ENCODE results near the gene DCAF10. TPM values are rescaled to one million over a fixed set of nuclear protein-coding genes. Genes with fewer than 3 reads are reported as not detected.

The DCAF10 gene
- total and polyA plus RNA-seq, 2 of the 8 experiments (the other 6 are each of a cell fraction or from before 2014, with no cell fraction given): 7.1 to 15.0 TPM

GRCh38 chr9:37787059-37787458, 13.5 kb upstream of the DCAF10 start:
- peaks cover 6 to 24% of the 10 kb centered on the region in 2 experiments; a peak in 3 of 4 replicates for H3K79me2 ChIP-seq (ENCODE audit: control insufficient read depth in 1 of 2, insufficient read depth in 2 of 2, low read length in 2 of 2)
- H3K18ac ChIP-seq (ENCODE audit: extremely low read depth, low read length): no peak overlapping the region
- no peak overlapping the region for H3K14ac ChIP-seq (ENCODE audit: insufficient read length)
- peaks cover 0 to 4% (median 0%) of the 10 kb centered on the region in 4 experiments; a peak in 3 of 7 replicates for H3K4me1 ChIP-seq (replicated peaks in 1 of 4; ENCODE audit: control insufficient read depth in 3 of 4, insufficient read depth in 4 of 4, low read length in 3 of 4)
- H4K8ac ChIP-seq (ENCODE audit: extremely low read depth, insufficient read depth, low read length): peak overlapping the region; percentile 80
- no peak overlapping the region for H2BK20ac ChIP-seq (ENCODE audit: low read length)
- no peak overlapping the region for H2BK12ac ChIP-seq (ENCODE audit: low read depth, low read length)
- POLR2A ChIA-PET (ENCODE audit: partially characterized antibody): interaction anchor here (1.1 kb wide), 1 partner anchor 14 kb away, joined by 3 read pairs; the partner anchor contains the start of gene DCAF10
- H2BK120ac ChIP-seq (replicated peaks; ENCODE audit: low read depth, low read length): no peak overlapping the region
- CTCF ChIA-PET (ENCODE audit: partially characterized antibody): interaction anchor here (0.9 to 1.5 kb wide), 3 partner anchors 11 to 39 kb away, joined by 3 to 5 read pairs (median 4); partner anchors contain the start of gene DCAF10
- no peak overlapping the region for H2AK5ac ChIP-seq (ENCODE audit: low read depth, low read length)
- H3K27ac ChIP-seq (ENCODE audit: low read depth, low read length): no peak overlapping the region
- TF ChIP-seq RAD21 (IDR thresholded peaks at IDR 0.05 in 1 of 2, conservative IDR thresholded peaks at IDR 0.05 in 1 of 2; ENCODE audit: low read depth in 2 of 2, low read length in 2 of 2) (0 out of 4 replicates have a peak, but pooled peaks of 1 of the 2 experiments have one; percentile 15), KDM4A (IDR thresholded peaks at IDR 0.05; ENCODE audit: low read depth, low read length, severe bottlenecking) (no peak)
- TF ChIP-seq, protein P1, sequence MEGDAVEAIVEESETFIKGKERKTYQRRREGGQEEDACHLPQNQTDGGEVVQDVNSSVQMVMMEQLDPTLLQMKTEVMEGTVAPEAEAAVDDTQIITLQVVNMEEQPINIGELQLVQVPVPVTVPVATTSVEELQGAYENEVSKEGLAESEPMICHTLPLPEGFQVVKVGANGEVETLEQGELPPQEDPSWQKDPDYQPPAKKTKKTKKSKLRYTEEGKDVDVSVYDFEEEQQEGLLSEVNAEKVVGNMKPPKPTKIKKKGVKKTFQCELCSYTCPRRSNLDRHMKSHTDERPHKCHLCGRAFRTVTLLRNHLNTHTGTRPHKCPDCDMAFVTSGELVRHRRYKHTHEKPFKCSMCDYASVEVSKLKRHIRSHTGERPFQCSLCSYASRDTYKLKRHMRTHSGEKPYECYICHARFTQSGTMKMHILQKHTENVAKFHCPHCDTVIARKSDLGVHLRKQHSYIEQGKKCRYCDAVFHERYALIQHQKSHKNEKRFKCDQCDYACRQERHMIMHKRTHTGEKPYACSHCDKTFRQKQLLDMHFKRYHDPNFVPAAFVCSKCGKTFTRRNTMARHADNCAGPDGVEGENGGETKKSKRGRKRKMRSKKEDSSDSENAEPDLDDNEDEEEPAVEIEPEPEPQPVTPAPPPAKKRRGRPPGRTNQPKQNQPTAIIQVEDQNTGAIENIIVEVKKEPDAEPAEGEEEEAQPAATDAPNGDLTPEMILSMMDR (IDR thresholded peaks at IDR 0.05; ENCODE audit: control extremely low read depth in 1 of 3, insufficient read depth in 1 of 3, low read depth in 1 of 3, low read length in 3 of 3): peak in 2 of 3 experiments; percentile 8 to 12; a peak in 1 of 4 replicates
- TF ChIP-seq, protein P2, sequence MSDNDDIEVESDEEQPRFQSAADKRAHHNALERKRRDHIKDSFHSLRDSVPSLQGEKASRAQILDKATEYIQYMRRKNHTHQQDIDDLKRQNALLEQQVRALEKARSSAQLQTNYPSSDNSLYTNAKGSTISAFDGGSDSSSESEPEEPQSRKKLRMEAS (IDR thresholded peaks at IDR 0.05): peak; percentile 48
- TF ChIP-seq, protein P3, sequence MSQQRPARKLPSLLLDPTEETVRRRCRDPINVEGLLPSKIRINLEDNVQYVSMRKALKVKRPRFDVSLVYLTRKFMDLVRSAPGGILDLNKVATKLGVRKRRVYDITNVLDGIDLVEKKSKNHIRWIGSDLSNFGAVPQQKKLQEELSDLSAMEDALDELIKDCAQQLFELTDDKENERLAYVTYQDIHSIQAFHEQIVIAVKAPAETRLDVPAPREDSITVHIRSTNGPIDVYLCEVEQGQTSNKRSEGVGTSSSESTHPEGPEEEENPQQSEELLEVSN (IDR thresholded peaks at IDR 0.05): peak; percentile 76
- H2BK15ac ChIP-seq (ENCODE audit: low read length): no peak overlapping the region
- peaks cover 0 to 3% (median 2%) of the 10 kb centered on the region in 4 experiments; a peak in 2 of 7 replicates for H3K27me3 ChIP-seq (replicated peaks in 1 of 4; ENCODE audit: control insufficient read depth in 3 of 4, extremely low read depth in 1 of 4, insufficient read depth in 3 of 4, low read length in 3 of 4)
- no peak overlapping the region for H3K9ac ChIP-seq (replicated peaks in 1 of 4; ENCODE audit: extremely low read depth in 1 of 4, low read depth in 3 of 4, low read length in 3 of 4)
- H3K56ac ChIP-seq (replicated peaks; ENCODE audit: insufficient read length, low read depth, low read length): no peak overlapping the region
- no peak overlapping the region for H3K4me3 ChIP-seq (ENCODE audit: extremely low read depth in 1 of 4, insufficient read depth in 2 of 4, low read depth in 3 of 4, low read length in 4 of 4)
- H4K91ac ChIP-seq (replicated peaks; ENCODE audit: insufficient read length, low read length): no peak overlapping the region
- no peak overlapping the region for H3K4ac ChIP-seq (replicated peaks; ENCODE audit: insufficient read length, low read depth, low read length)
- FAIRE-seq (no peak), DNase-seq (ENCODE audit: low read depth in 1 of 2, low spot score in 2 of 2) (peak in 1 of 2 experiments; percentile 61)
- H3K79me1 ChIP-seq (ENCODE audit: low read depth, low read length): peaks cover 5% of the 10 kb centered on the region
- peak overlapping the region in 1 of 2 experiments; percentile 20; a peak in 1 of 4 replicates for H3K4me2 ChIP-seq (ENCODE audit: insufficient read depth in 1 of 2, low read depth in 2 of 2, low read length in 2 of 2)
- H3K9me3 ChIP-seq (ENCODE audit: insufficient read depth in 2 of 2, low read depth in 1 of 2, low read length in 1 of 2): no peaks in the 10 kb centered on the region
- no peak overlapping the region for H2BK5ac ChIP-seq (ENCODE audit: low read depth, low read length)
- H2AFZ ChIP-seq (ENCODE audit: low read length): no peak overlapping the region
- no peak overlapping the region for H3K23ac ChIP-seq (ENCODE audit: insufficient read length)
- H3K36me3 ChIP-seq (ENCODE audit: control insufficient read depth in 2 of 4, insufficient read depth in 4 of 4, low read length in 3 of 4): peaks cover 10 to 17% (median 13%) of the 10 kb centered on the region in 4 experiments
- H4K5ac ChIP-seq (ENCODE audit: insufficient read length, low read depth, low read length): no peak overlapping the region
- 82% methylated on average over 28 of the region's 45 CpGs; no CpG with 5 or more reads in 1 of the 2 experiments for WGBS, 2 experiments (ENCODE audit: extremely low coverage in 1 of 2, insufficient coverage in 1 of 2, insufficient read length in 1 of 2, insufficient replicate concordance in 2 of 2, low coverage in 1 of 2, low lambda C conversion rate in 2 of 2, missing lambda C conversion rate in 1 of 2)
- H3K23me2 ChIP-seq (ENCODE audit: low read depth, low read length): peaks cover 6% of the 10 kb centered on the region
- H4K20me1 ChIP-seq (replicated peaks in 1 of 2; ENCODE audit: control insufficient read depth in 1 of 2, insufficient read depth in 2 of 2, low read length in 2 of 2): peaks cover 0 to 10% of the 10 kb centered on the region in 2 experiments

Data from H1 (cell line).